MM.1S (cell line): ENCODE results near the gene ZNF791.

Experiments
- DNase-seq: peaks from one replicate; pipeline ENCODE4 v3.0.0-alpha.2; 2015
- H2AFZ ChIP-seq: fragments of 300-600 bp; sonication (generic); 2 replicates; pipeline ENCODE4 v1.6.0; 2016; ENCODE audit warnings: antibody characterized with exemption, low read length
- H3F3A ChIP-seq: fragments of 300-600 bp; sonication (generic); 2 replicates; pipeline ENCODE4 v1.6.1; 2016; ENCODE audit warnings: mild to moderate bottlenecking, antibody characterized with exemption, low read length, moderate library complexity, mixed read lengths; ENCODE audit not compliant: insufficient read depth
- H3K27ac ChIP-seq: fragments of 300-600 bp; sonication (generic); 2 replicates; pipeline ENCODE4 v1.5.1; 2016; ENCODE audit warnings: mild to moderate bottlenecking, low read length
- H3K27me3 ChIP-seq: fragments of 300-600 bp; sonication (generic); replicated peaks from 2 replicates; pipeline ENCODE4 v1.6.0; 2016; ENCODE audit warnings: low read length; ENCODE audit not compliant: insufficient read depth
- H3K36me3 ChIP-seq: fragments of 300-600 bp; sonication (generic); replicated peaks from 2 replicates; pipeline ENCODE4 v1.6.1; 2016; ENCODE audit warnings: mild to moderate bottlenecking, low read length, mixed read lengths; ENCODE audit not compliant: insufficient read depth
- H3K4me1 ChIP-seq: fragments of 300-600 bp; sonication (generic); 2 replicates; pipeline ENCODE4 v1.6.1; 2016; ENCODE audit warnings: low read length, mixed read lengths
- H3K4me2 ChIP-seq: fragments of 300-600 bp; sonication (generic); 2 replicates; pipeline ENCODE4 v1.6.0; 2016; ENCODE audit warnings: low read depth, low read length
- H3K4me3 ChIP-seq: fragments of 300-600 bp; sonication (generic); 2 replicates; pipeline ENCODE4 v1.5.1; 2016; ENCODE audit warnings: low read length, mixed read lengths
- H3K79me2 ChIP-seq: fragments of 300-600 bp; sonication (generic); 2 replicates; pipeline ENCODE4 v1.6.1; 2016; ENCODE audit warnings: mixed run types, low read length, mixed read lengths
- H3K9ac ChIP-seq: fragments of 300-600 bp; sonication (generic); 2 replicates; pipeline ENCODE4 v1.6.1; 2016; ENCODE audit warnings: low read length, mixed read lengths
- H3K9me2 ChIP-seq: fragments of 300-600 bp; sonication (generic); replicated peaks from 2 replicates; pipeline ENCODE4 v1.6.1; 2016; ENCODE audit warnings: mild to moderate bottlenecking, low read length, mixed read lengths; ENCODE audit not compliant: insufficient read depth
- H3K9me3 ChIP-seq: fragments of 300-600 bp; sonication (generic); replicated peaks from 2 replicates; pipeline ENCODE4 v1.6.1; 2016; ENCODE audit warnings: mild to moderate bottlenecking, low read length, mixed read lengths; ENCODE audit not compliant: insufficient read depth
- H4K20me1 ChIP-seq: fragments of 300-600 bp; sonication (generic); 2 replicates; pipeline ENCODE4 v1.6.1; 2016; ENCODE audit warnings: mild to moderate bottlenecking, low read length, moderate library complexity, mixed read lengths; ENCODE audit not compliant: insufficient read depth
- EZH2 ChIP-seq: fragments of 300-600 bp; sonication (generic); optimal IDR thresholded peaks from 2 replicates; pipeline ENCODE3; 2017; ENCODE audit warnings: low read depth, mild to moderate bottlenecking, antibody characterized with exemption, low read length, mixed read lengths
- EZH2phosphoT487 ChIP-seq: fragments of 300-600 bp; sonication (generic); IDR thresholded peaks from 2 replicates; pipeline ENCODE4 v1.6.1; 2018; ENCODE audit warnings: antibody characterized with exemption, low read length
- TF ChIP-seq, protein P1 (sequence below): fragments of 300-600 bp; sonication (generic); IDR thresholded peaks from 2 replicates; pipeline ENCODE4 v1.5.1; 2016; ENCODE audit warnings: antibody characterized with exemption, low read length, mixed read lengths

Gene ZNF791

DNA sequence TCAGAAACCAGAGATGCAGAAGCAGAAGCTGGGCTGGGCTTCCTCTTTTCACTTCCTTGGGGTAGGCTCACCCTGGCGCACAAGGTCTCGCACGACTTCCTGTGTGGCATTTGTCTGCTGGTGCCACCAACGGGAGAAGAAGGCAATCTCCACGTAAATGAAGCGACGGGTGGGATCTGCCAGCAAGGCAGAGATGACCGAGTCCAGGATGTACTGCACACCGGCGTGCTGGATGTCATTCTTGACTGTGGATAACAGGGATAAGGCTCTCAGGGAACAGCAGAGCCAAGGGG, 54.5 kb downstream of the ZNF791 start:
- H3K79me2 ChIP-seq, result peaks cover 45% of the 10 kb centered on the region
- no peaks in the 10 kb centered on the region for H3F3A ChIP-seq
- no peak overlapping the region for H3K4me2 ChIP-seq
- no peaks in the 10 kb centered on the region for H3K9me2 ChIP-seq
- peaks cover 18% of the 10 kb centered on the region for H3K4me1 ChIP-seq
- no peaks in the 10 kb centered on the region for H3K27me3 ChIP-seq
- no peaks in the 10 kb centered on the region for H3K9me3 ChIP-seq
- H3K27ac ChIP-seq, result no peak overlapping the region
- DNase-seq, result no peak
- no peak overlapping the region for H3K9ac ChIP-seq
- H3K4me3 ChIP-seq, result no peak overlapping the region
- no peak for TF ChIP-seq EZH2
- TF ChIP-seq, protein P1, sequence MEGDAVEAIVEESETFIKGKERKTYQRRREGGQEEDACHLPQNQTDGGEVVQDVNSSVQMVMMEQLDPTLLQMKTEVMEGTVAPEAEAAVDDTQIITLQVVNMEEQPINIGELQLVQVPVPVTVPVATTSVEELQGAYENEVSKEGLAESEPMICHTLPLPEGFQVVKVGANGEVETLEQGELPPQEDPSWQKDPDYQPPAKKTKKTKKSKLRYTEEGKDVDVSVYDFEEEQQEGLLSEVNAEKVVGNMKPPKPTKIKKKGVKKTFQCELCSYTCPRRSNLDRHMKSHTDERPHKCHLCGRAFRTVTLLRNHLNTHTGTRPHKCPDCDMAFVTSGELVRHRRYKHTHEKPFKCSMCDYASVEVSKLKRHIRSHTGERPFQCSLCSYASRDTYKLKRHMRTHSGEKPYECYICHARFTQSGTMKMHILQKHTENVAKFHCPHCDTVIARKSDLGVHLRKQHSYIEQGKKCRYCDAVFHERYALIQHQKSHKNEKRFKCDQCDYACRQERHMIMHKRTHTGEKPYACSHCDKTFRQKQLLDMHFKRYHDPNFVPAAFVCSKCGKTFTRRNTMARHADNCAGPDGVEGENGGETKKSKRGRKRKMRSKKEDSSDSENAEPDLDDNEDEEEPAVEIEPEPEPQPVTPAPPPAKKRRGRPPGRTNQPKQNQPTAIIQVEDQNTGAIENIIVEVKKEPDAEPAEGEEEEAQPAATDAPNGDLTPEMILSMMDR, result no peak
- TF ChIP-seq EZH2phosphoT487, result no peak
- no peaks in the 10 kb centered on the region for H3K36me3 ChIP-seq
- no peaks in the 10 kb centered on the region for H4K20me1 ChIP-seq
- no peak overlapping the region for H2AFZ ChIP-seq

DNA sequence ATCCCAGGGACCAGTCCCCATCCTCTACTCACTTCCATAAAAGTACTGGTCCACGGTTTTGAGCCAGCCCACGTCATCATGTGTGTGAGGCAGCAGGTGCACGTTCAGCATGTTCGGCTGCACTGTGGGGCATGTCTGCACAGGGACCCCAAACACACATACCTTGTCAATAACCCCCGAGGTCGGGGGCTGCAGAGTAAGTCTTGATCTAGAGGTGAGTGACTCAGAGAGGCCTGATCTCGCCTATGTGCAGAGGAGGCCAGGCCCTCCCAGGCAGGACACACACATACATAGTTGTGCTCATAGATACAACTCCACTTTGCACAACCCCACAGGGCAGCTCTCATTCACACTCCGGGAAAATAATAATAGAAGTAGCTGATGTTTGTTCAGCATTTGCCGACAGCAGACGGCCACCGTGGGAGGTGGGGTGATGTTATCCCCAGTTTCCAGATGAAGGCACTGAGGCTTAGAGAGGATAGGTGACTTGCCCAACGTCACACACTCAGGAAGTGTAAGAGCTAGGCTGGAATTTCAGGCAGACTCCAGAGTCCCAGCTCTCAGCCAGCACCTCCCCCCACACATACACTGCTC, 55.0 kb downstream of the ZNF791 start:
- no peaks in the 10 kb centered on the region for H3K36me3 ChIP-seq
- no peaks in the 10 kb centered on the region for H3F3A ChIP-seq
- H3K27ac ChIP-seq, result no peak overlapping the region
- H3K4me2 ChIP-seq, result peak overlapping the region; percentile 88
- H3K9me2 ChIP-seq, result no peaks in the 10 kb centered on the region
- no peaks in the 10 kb centered on the region for H3K27me3 ChIP-seq
- no peaks in the 10 kb centered on the region for H3K9me3 ChIP-seq
- no peaks in the 10 kb centered on the region for H4K20me1 ChIP-seq
- peaks cover 50% of the 10 kb centered on the region for H3K79me2 ChIP-seq
- peak overlapping the region; percentile 95 for H2AFZ ChIP-seq
- no peak for DNase-seq
- no peak for TF ChIP-seq EZH2
- no peak for TF ChIP-seq EZH2phosphoT487
- TF ChIP-seq, protein P1, result no peak
- H3K4me1 ChIP-seq, result peaks cover 22% of the 10 kb centered on the region
- peak overlapping the region; percentile 95 for H3K4me3 ChIP-seq
- H3K9ac ChIP-seq, result peak overlapping the region; percentile 78; the same call in 1 of the 2 replicates

- no peaks in the 10 kb centered on the region for H3K27me3 ChIP-seq
- H3K9me3 ChIP-seq, result no peaks in the 10 kb centered on the region
- TF ChIP-seq, protein P1, result no peak
- TF ChIP-seq EZH2 (no peak), EZH2phosphoT487 (no peak)
- H3K36me3 ChIP-seq, result no peaks in the 10 kb centered on the region
- peaks cover 22% of the 10 kb centered on the region for H3K4me1 ChIP-seq
- H4K20me1 ChIP-seq, result no peaks in the 10 kb centered on the region
- H3K9me2 ChIP-seq, result no peaks in the 10 kb centered on the region
- H3K4me3 ChIP-seq, result peak within 1 kb of the TSS; percentile 95
- H3K9ac ChIP-seq, result peak within 1 kb of the TSS; percentile 78
- H3K79me2 ChIP-seq, result peaks cover 53% of the 10 kb centered on the region
- peak; percentile 79 for DNase-seq
- H3K27ac ChIP-seq, result no peak within 1 kb of the TSS
- H3F3A ChIP-seq, result no peaks in the 10 kb centered on the region
- H3K4me2 ChIP-seq, result peak within 1 kb of the TSS; percentile 88
- H2AFZ ChIP-seq, result peak within 1 kb of the TSS; percentile 95
Measured at GRCh38 chr19:12666265-12667048, 55.7 kb downstream of the ZNF791 start, which contains the start of the genes MAN2B1 and WDR83. MAN2B1 (minus strand) TSS chr19:12666742; CDS start chr19:12666701, 41 bp downstream. WDR83 (plus strand) TSS chr19:12666807; CDS start chr19:12669791, 2,984 bp downstream.
